AG09309 (cell line): Measurements from ENCODE around the gene TBC1D14.
A peak's percentile ranks its signal among the peaks of the same experiment; 100 is the strongest.

ENCODE experiments used
- DNase-seq: peaks from one replicate; pipeline ENCODE4 v3.0.0-alpha.2; 2010; ENCODE audit warnings: low read depth
- H3K4me3 ChIP-seq: 2 replicates; pipeline ENCODE4 v1.5.1; 2011; ENCODE audit warnings: mild to moderate bottlenecking, low read depth, low read length, moderate library complexity; ENCODE audit not compliant: control insufficient read depth
- CTCF ChIP-seq: IDR thresholded peaks from 2 replicates; pipeline ENCODE4 v1.5.1; 2011; ENCODE audit warnings: mild to moderate bottlenecking, low read depth, low read length, inconsistent platforms; ENCODE audit not compliant: insufficient read depth, control insufficient read depth; ENCODE audit errors: missing control alignments

TBC1D14 gene

GRCh38 chr4:7067126-7067451 lies 157.5 kb downstream of the TBC1D14 start:
- H3K4me3 ChIP-seq: peak overlapping the region; percentile 79
- no peak for TF ChIP-seq CTCF
- no peak for DNase-seq

GRCh38 chr4:7067452-7068278 lies 158.0 kb downstream of the TBC1D14 start, which contains the start of gene GRPEL1:
Gene GRPEL1, minus strand, starts transcription at chr4:7068064. Its CDS starts 32 bp downstream, at chr4:7068032.
- peak within 1 kb of the TSS; percentile 80 for H3K4me3 ChIP-seq
- TF ChIP-seq CTCF: no peak
- peak; percentile 98 for DNase-seq

- TF ChIP-seq CTCF: no peak
- no peak for DNase-seq
- peak overlapping the region; percentile 80 for H3K4me3 ChIP-seq
These were observed 158.7 kb downstream of the TBC1D14 start for GRCh38 chr4:7068279-7068842.

- DNase-seq: no peak
- peak overlapping the region; percentile 80 for H3K4me3 ChIP-seq
- no peak for TF ChIP-seq CTCF
These were observed 159.3 kb downstream of the TBC1D14 start for GRCh38 chr4:7068883-7069282.

GRCh38 chr4:7070729-7071511 lies 161.3 kb downstream of the TBC1D14 start:
- no peak overlapping the region for H3K4me3 ChIP-seq
- no peak for DNase-seq
- TF ChIP-seq CTCF: peak; percentile 97

- no peak for TF ChIP-seq CTCF
- no peak for DNase-seq
- H3K4me3 ChIP-seq: no peak overlapping the region
These were observed 163.4 kb downstream of the TBC1D14 start for GRCh38 chr4:7073059-7073458.
